ENCODE data around the gene MROH2A. TPM values are rescaled to one million over a fixed set of nuclear protein-coding genes. Genes with fewer than 3 reads are reported as not detected.

The MROH2A gene
- total RNA-seq, 1 donor from 2014 or later = not detected

GRCh38 chr2:233829193-233830110 is 51.3 kb downstream of the MROH2A start:
- Mint-ChIP-seq H3K4me1 (ENCODE audit: unreplicated experiment) (peaks cover 7% of the 10 kb centered on the region), H3K27me3 (no peaks in the 10 kb centered on the region), H3K36me3 (no peaks in the 10 kb centered on the region), H3K4me3 (no peak overlapping the region), H3K27ac (no peak overlapping the region), H3K9me3 (no peaks in the 10 kb centered on the region)
- TF ChIP-seq CTCF (conservative IDR thresholded peaks at IDR 0.05) = no peak
- peak; percentile 58 for DNase-seq (ENCODE audit: extremely low spot score, unreplicated experiment)

GRCh38 chr2:233830111-233830802 is 52.1 kb downstream of the MROH2A start:
- H3K27ac Mint-ChIP-seq = no peak overlapping the region
- no peaks in the 10 kb centered on the region for H3K9me3 Mint-ChIP-seq
- no peak overlapping the region for H3K4me3 Mint-ChIP-seq
- H3K27me3 Mint-ChIP-seq = no peaks in the 10 kb centered on the region
- H3K4me1 Mint-ChIP-seq (ENCODE audit: unreplicated experiment) = peaks cover 7% of the 10 kb centered on the region
- no peak for TF ChIP-seq CTCF (conservative IDR thresholded peaks at IDR 0.05)
- no peak for DNase-seq (ENCODE audit: extremely low spot score, unreplicated experiment)
- no peaks in the 10 kb centered on the region for H3K36me3 Mint-ChIP-seq

DNA sequence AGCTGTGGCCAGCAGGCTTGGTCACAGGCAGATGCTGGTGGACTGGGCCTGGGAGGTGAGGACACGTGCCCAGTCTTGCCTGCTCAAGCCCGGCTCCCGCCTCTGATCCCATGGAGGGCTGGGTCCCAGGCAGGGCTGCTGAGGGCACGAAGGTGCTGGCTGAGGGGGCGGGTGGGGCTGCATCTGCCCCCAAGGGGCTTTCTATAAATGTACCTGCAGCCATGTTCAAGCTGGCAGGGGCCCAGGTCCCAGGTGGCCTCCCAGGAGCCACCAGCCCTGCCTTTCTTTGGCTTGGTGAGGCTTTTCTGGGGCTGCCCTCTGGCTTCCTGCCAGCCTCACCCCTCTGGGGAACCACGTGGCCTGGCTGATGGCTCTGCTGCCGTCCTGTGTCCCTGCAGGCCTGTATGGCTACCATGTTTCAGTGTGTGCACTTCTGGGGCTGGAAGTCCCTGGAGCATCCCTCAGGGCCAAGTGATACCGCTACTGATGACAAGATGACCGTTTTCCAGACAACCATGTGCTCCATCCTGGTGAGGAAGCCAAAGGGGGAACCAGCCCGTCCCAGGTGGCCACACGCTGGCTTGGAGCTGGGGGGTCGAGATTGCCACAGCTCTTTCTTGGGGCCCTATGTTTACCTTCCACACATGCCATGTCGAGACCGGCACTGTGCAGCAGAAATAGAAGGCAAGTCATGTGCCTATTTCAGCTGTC is 53.0 kb downstream of the MROH2A start:
- no peaks in the 10 kb centered on the region for H3K36me3 Mint-ChIP-seq
- no peak for DNase-seq (ENCODE audit: extremely low spot score, unreplicated experiment)
- H3K9me3 Mint-ChIP-seq = no peaks in the 10 kb centered on the region
- peaks cover 7% of the 10 kb centered on the region for H3K4me1 Mint-ChIP-seq (ENCODE audit: unreplicated experiment)
- no peak overlapping the region for H3K27ac Mint-ChIP-seq
- TF ChIP-seq CTCF (conservative IDR thresholded peaks at IDR 0.05) = no peak
- no peak overlapping the region for H3K4me3 Mint-ChIP-seq
- H3K27me3 Mint-ChIP-seq = no peaks in the 10 kb centered on the region

DNA sequence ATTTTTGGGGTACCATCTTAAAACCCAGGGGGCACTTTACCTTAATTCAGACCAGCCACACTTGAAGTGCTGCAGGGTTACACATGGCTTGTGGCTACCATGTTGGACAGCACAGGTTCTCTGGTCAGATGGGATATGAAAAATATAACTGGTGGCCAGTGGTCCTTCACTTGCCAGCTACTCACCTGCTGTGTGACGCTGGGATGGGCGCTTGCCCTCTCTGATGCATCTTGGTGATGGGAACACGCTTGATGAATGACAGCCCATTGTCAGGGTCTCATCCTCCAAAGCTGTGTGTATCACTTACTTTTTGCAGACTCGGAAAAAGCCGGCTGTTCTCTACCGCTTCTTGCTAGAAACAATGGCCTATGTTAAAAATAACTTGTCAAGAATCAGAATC is 53.7 kb downstream of the MROH2A start:
- Mint-ChIP-seq H3K27ac (no peak overlapping the region), H3K27me3 (no peaks in the 10 kb centered on the region), H3K4me3 (no peak overlapping the region), H3K9me3 (no peaks in the 10 kb centered on the region), H3K4me1 (ENCODE audit: unreplicated experiment) (peaks cover 7% of the 10 kb centered on the region), H3K36me3 (peaks cover 3% of the 10 kb centered on the region)
- DNase-seq (ENCODE audit: extremely low spot score, unreplicated experiment) = no peak
- no peak for TF ChIP-seq CTCF (conservative IDR thresholded peaks at IDR 0.05)

- no peak for TF ChIP-seq CTCF (conservative IDR thresholded peaks at IDR 0.05)
- Mint-ChIP-seq H3K9me3 (no peaks in the 10 kb centered on the region), H3K4me1 (ENCODE audit: unreplicated experiment) (peaks cover 7% of the 10 kb centered on the region), H3K27me3 (no peaks in the 10 kb centered on the region), H3K36me3 (peaks cover 7% of the 10 kb centered on the region), H3K4me3 (no peak overlapping the region), H3K27ac (no peak overlapping the region)
- DNase-seq (ENCODE audit: extremely low spot score, unreplicated experiment) = no peak
Observed at GRCh38 chr2:233832414-233832813, 54.3 kb downstream of the MROH2A start.
